Pericardium fibroblast (primary cell): ENCODE results near the gene ZNF619. TPM values are rescaled to one million over a fixed set of nuclear protein-coding genes. Genes with fewer than 3 reads are reported as not detected.

Experiments used
- total RNA-seq: library from RNA; depleted of rRNA; stranded (reverse); fragments of >200 nt; gene quantifications from 2 replicates; pipeline ENCODE4 v1.2.3, GENCODE V29; 2015

ZNF619 gene
- 3.3 and 3.9 TPM in 2 replicates for total RNA-seq

GRCh38 chr3:40476478-40477470 is at the start of gene ZNF619:
TSS of gene ZNF619 (plus strand) at chr3:40477122. CDS start at chr3:40477980, 858 bp downstream.

GRCh38 chr3:40456940-40457823 is 19.7 kb upstream of the ZNF619 start, which contains the start of gene RPL14:
TSS of gene RPL14 (plus strand) at chr3:40457339. CDS start at chr3:40457472, 133 bp downstream.

GRCh38 chr3:40505599-40506462 is 28.9 kb downstream of the ZNF619 start, which contains the start of gene ZNF620:
TSS of gene ZNF620 (plus strand) at chr3:40506039. CDS start at chr3:40506353, 314 bp downstream.

GRCh38 chr3:40524568-40525285 is 47.8 kb downstream of the ZNF619 start, which contains the start of gene ZNF621:
TSS of gene ZNF621 (plus strand) at chr3:40524960. CDS start at chr3:40525841, 881 bp downstream.

Other genes with a start within 250 kb of the ZNF619 start
- gene EIF1B, start 167.4 kb upstream of the ZNF619 start, total RNA-seq, result 20.0 and 22.9 TPM in 2 replicates
- gene ENTPD3, start 89.9 kb upstream of the ZNF619 start, total RNA-seq, result not detected in 2 replicates
- gene RPL14, start 19.8 kb upstream of the ZNF619 start, total RNA-seq, result 534 and 957 TPM in 2 replicates
- gene ZNF620, start 28.9 kb downstream of the ZNF619 start, total RNA-seq, result 0.35 and 0.51 TPM in 2 replicates
- gene ZNF621, start 47.8 kb downstream of the ZNF619 start, total RNA-seq, result 7.5 and 10.3 TPM in 2 replicates